Activated T-cell treated with anti-CD3 and anti-CD28 coated beads, Interleukin-2, amount 50 U/mL, for 72 hours (primary cell): ENCODE measurements around the gene PDE1A. TPM values are rescaled to one million over a fixed set of nuclear protein-coding genes. Genes with fewer than 3 reads are reported as not detected.

Source experiments
- ATAC-seq, 2 donors: fragments of 150-1000 bp; cut with Tn5 transposase; replicated peaks in 1 of 2; 2 replicates each; pipeline ENCODE4 v1.10.0; 2021; ENCODE audit warnings: moderate library complexity in 2 of 2, mild to moderate bottlenecking in 1 of 2
- DNase-seq, 2 donors: peaks; one replicate each; pipeline ENCODE4 v3.0.0; 2021 to 2022; ENCODE audit warnings: mixed read lengths in 1 of 2
- H3K27ac Mint-ChIP-seq: one replicate; pipeline ENCODE4 v1.8.0; 2022; ENCODE audit warnings: mild to moderate bottlenecking, moderate library complexity, mixed read lengths
- H3K27me3 Mint-ChIP-seq: one replicate; pipeline ENCODE4 v1.8.0; 2022; ENCODE audit warnings: low read depth, mixed read lengths
- H3K36me3 Mint-ChIP-seq, 2 donors: one replicate each; pipeline ENCODE4 v1.8.0; 2022; ENCODE audit warnings: mixed read lengths in 2 of 2, mild to moderate bottlenecking in 1 of 2; ENCODE audit not compliant: insufficient read depth in 2 of 2
- H3K4me1 Mint-ChIP-seq: one replicate; pipeline ENCODE4 v1.8.0; 2022; ENCODE audit warnings: low read depth, mixed read lengths
- H3K4me3 Mint-ChIP-seq, 2 donors: one replicate each; pipeline ENCODE4 v1.8.0; 2022; ENCODE audit warnings: mild to moderate bottlenecking in 2 of 2, mixed read lengths in 2 of 2, moderate library complexity in 2 of 2
- H3K9me3 Mint-ChIP-seq, 2 donors: one replicate each; pipeline ENCODE4 v1.8.0; 2022; ENCODE audit warnings: mixed read lengths in 2 of 2
- total RNA-seq, 2 donors: library from RNA; stranded (reverse); gene quantifications; one replicate each; pipeline ENCODE4 v1.2.3, GENCODE V29; 2022

Gene PDE1A
- total RNA-seq, 2 donors from 2014 or later, result not detected

GRCh38 chr2:182191061-182191460 is 235.8 kb downstream of the PDE1A start:
- no peaks in the 10 kb centered on the region for H3K36me3 Mint-ChIP-seq
- no peaks in the 10 kb centered on the region for H3K9me3 Mint-ChIP-seq
- ATAC-seq, result no peak
- no peaks in the 10 kb centered on the region for H3K27me3 Mint-ChIP-seq
- no peak overlapping the region for H3K27ac Mint-ChIP-seq
- DNase-seq, result no peak
- H3K4me1 Mint-ChIP-seq, result no peaks in the 10 kb centered on the region
- no peak overlapping the region for H3K4me3 Mint-ChIP-seq

- ATAC-seq (no peak), DNase-seq (no peak)
- Mint-ChIP-seq H3K4me3 (no peak overlapping the region), H3K36me3 (no peaks in the 10 kb centered on the region), H3K4me1 (no peaks in the 10 kb centered on the region), H3K27ac (no peak overlapping the region), H3K9me3 (no peaks in the 10 kb centered on the region), H3K27me3 (peaks cover 5% of the 10 kb centered on the region)
Observed at GRCh38 chr2:182187130-182187529, 239.7 kb downstream of the PDE1A start.

- no peak for DNase-seq
- no peak for ATAC-seq
- H3K4me3 Mint-ChIP-seq, result no peak overlapping the region
- H3K9me3 Mint-ChIP-seq, result no peaks in the 10 kb centered on the region
- H3K36me3 Mint-ChIP-seq, result no peaks in the 10 kb centered on the region
- no peaks in the 10 kb centered on the region for H3K4me1 Mint-ChIP-seq
- peaks cover 7% of the 10 kb centered on the region for H3K27me3 Mint-ChIP-seq
- no peak overlapping the region for H3K27ac Mint-ChIP-seq
Observed at GRCh38 chr2:182186132-182186735, 240.6 kb downstream of the PDE1A start.

GRCh38 chr2:182182436-182182835 is 244.4 kb downstream of the PDE1A start:
- ATAC-seq (no peak), DNase-seq (no peak)
- H3K27me3 Mint-ChIP-seq, result peaks cover 15% of the 10 kb centered on the region
- no peak overlapping the region for H3K27ac Mint-ChIP-seq
- no peaks in the 10 kb centered on the region for H3K36me3 Mint-ChIP-seq
- H3K9me3 Mint-ChIP-seq, result no peaks in the 10 kb centered on the region
- H3K4me3 Mint-ChIP-seq, result no peak overlapping the region
- H3K4me1 Mint-ChIP-seq, result no peaks in the 10 kb centered on the region

- Mint-ChIP-seq H3K4me3 (no peak overlapping the region), H3K36me3 (no peaks in the 10 kb centered on the region), H3K27ac (no peak overlapping the region), H3K9me3 (no peaks in the 10 kb centered on the region), H3K4me1 (no peaks in the 10 kb centered on the region), H3K27me3 (peaks cover 15% of the 10 kb centered on the region)
- no peak for DNase-seq
- no peak for ATAC-seq
Observed at GRCh38 chr2:182181381-182181780, 245.5 kb downstream of the PDE1A start.

- Mint-ChIP-seq H3K27me3 (peaks cover 15% of the 10 kb centered on the region), H3K4me1 (no peaks in the 10 kb centered on the region), H3K4me3 (no peak overlapping the region), H3K9me3 (no peaks in the 10 kb centered on the region), H3K36me3 (no peaks in the 10 kb centered on the region), H3K27ac (no peak overlapping the region)
- ATAC-seq, result no peak
- no peak for DNase-seq
Observed at GRCh38 chr2:182179176-182179575, 247.7 kb downstream of the PDE1A start.

GRCh38 chr2:182173944-182174622 is 252.8 kb downstream of the PDE1A start:
- ATAC-seq (no peak), DNase-seq (no peak)
- H3K4me1 Mint-ChIP-seq, result no peaks in the 10 kb centered on the region
- no peak overlapping the region for H3K4me3 Mint-ChIP-seq
- H3K27ac Mint-ChIP-seq, result no peak overlapping the region
- no peaks in the 10 kb centered on the region for H3K36me3 Mint-ChIP-seq
- H3K27me3 Mint-ChIP-seq, result peaks cover 13% of the 10 kb centered on the region
- no peaks in the 10 kb centered on the region for H3K9me3 Mint-ChIP-seq

- peaks cover 13% of the 10 kb centered on the region for H3K27me3 Mint-ChIP-seq
- ATAC-seq (no peak), DNase-seq (no peak)
- H3K4me1 Mint-ChIP-seq, result no peaks in the 10 kb centered on the region
- H3K9me3 Mint-ChIP-seq, result no peaks in the 10 kb centered on the region
- no peaks in the 10 kb centered on the region for H3K36me3 Mint-ChIP-seq
- H3K27ac Mint-ChIP-seq, result no peak overlapping the region
- no peak overlapping the region for H3K4me3 Mint-ChIP-seq
Observed at GRCh38 chr2:182170341-182170740, 256.5 kb downstream of the PDE1A start.

GRCh38 chr2:182167882-182168281 is 259.0 kb downstream of the PDE1A start:
- Mint-ChIP-seq H3K4me1 (no peaks in the 10 kb centered on the region), H3K27me3 (peaks cover 8% of the 10 kb centered on the region), H3K4me3 (no peak overlapping the region), H3K9me3 (no peaks in the 10 kb centered on the region), H3K36me3 (no peaks in the 10 kb centered on the region), H3K27ac (no peak overlapping the region)
- ATAC-seq (no peak), DNase-seq (no peak)

GRCh38 chr2:182166841-182167240 is 260.0 kb downstream of the PDE1A start:
- Mint-ChIP-seq H3K27ac (no peak overlapping the region), H3K27me3 (no peaks in the 10 kb centered on the region), H3K4me3 (no peak overlapping the region), H3K4me1 (no peaks in the 10 kb centered on the region), H3K9me3 (no peaks in the 10 kb centered on the region), H3K36me3 (no peaks in the 10 kb centered on the region)
- no peak for ATAC-seq
- no peak for DNase-seq

GRCh38 chr2:182166406-182166805 is 260.4 kb downstream of the PDE1A start:
- Mint-ChIP-seq H3K4me3 (no peak overlapping the region), H3K4me1 (no peaks in the 10 kb centered on the region), H3K9me3 (no peaks in the 10 kb centered on the region), H3K36me3 (no peaks in the 10 kb centered on the region), H3K27me3 (no peaks in the 10 kb centered on the region), H3K27ac (no peak overlapping the region)
- ATAC-seq, result no peak
- DNase-seq, result no peak

GRCh38 chr2:182165202-182165601 is 261.6 kb downstream of the PDE1A start:
- Mint-ChIP-seq H3K4me1 (no peaks in the 10 kb centered on the region), H3K9me3 (no peaks in the 10 kb centered on the region), H3K27ac (no peak overlapping the region), H3K4me3 (no peak overlapping the region), H3K36me3 (no peaks in the 10 kb centered on the region), H3K27me3 (no peaks in the 10 kb centered on the region)
- no peak for DNase-seq
- no peak for ATAC-seq

GRCh38 chr2:182164686-182165085 is 262.1 kb downstream of the PDE1A start:
- no peak for DNase-seq
- ATAC-seq, result no peak
- Mint-ChIP-seq H3K9me3 (no peaks in the 10 kb centered on the region), H3K4me3 (no peak overlapping the region), H3K27me3 (no peaks in the 10 kb centered on the region), H3K27ac (no peak overlapping the region), H3K36me3 (no peaks in the 10 kb centered on the region), H3K4me1 (no peaks in the 10 kb centered on the region)

GRCh38 chr2:182163878-182164277 is 263.0 kb downstream of the PDE1A start:
- Mint-ChIP-seq H3K36me3 (no peaks in the 10 kb centered on the region), H3K27ac (no peak overlapping the region)

More at GRCh38 chr2:182163878-182164277, 263.0 kb downstream of the PDE1A start:
- H3K4me1 Mint-ChIP-seq, result no peaks in the 10 kb centered on the region
- H3K27me3 Mint-ChIP-seq, result no peaks in the 10 kb centered on the region
- ATAC-seq (no peak), DNase-seq (no peak)
- H3K9me3 Mint-ChIP-seq, result no peaks in the 10 kb centered on the region
- H3K4me3 Mint-ChIP-seq, result no peak overlapping the region
